Tibial nerve (tissue), 4 donors: ENCODE data around the gene DNASE1L3.

ENCODE experiments used
- EP300 ChIP-seq, 2 donors: sonication (generic); formaldehyde crosslinking; IDR thresholded peaks; one replicate each; pipeline ENCODE4 v1.6.1; 2017; ENCODE audit warnings: antibody characterized with exemption in 2 of 2, mild to moderate bottlenecking in 1 of 2
- POLR2A ChIP-seq, 2 donors: fragments of 450-650 bp; IDR thresholded peaks; one replicate each; pipeline ENCODE4 v1.6.1; 2017; ENCODE audit warnings: antibody characterized with exemption in 2 of 2, mild to moderate bottlenecking in 2 of 2, moderate library complexity in 2 of 2
- TF ChIP-seq, protein P1 (sequence below), 5 experiments: fragments of 200-600 bp in 3 of 5; fragments of 450-650 bp in 2 of 5; sonication (generic) in 3 of 5; IDR thresholded peaks; one replicate each; pipeline ENCODE4 v1.5.1; 2016 to 2019; ENCODE audit warnings: antibody characterized with exemption in 5 of 5, mild to moderate bottlenecking in 3 of 5, moderate library complexity in 2 of 5

DNA sequence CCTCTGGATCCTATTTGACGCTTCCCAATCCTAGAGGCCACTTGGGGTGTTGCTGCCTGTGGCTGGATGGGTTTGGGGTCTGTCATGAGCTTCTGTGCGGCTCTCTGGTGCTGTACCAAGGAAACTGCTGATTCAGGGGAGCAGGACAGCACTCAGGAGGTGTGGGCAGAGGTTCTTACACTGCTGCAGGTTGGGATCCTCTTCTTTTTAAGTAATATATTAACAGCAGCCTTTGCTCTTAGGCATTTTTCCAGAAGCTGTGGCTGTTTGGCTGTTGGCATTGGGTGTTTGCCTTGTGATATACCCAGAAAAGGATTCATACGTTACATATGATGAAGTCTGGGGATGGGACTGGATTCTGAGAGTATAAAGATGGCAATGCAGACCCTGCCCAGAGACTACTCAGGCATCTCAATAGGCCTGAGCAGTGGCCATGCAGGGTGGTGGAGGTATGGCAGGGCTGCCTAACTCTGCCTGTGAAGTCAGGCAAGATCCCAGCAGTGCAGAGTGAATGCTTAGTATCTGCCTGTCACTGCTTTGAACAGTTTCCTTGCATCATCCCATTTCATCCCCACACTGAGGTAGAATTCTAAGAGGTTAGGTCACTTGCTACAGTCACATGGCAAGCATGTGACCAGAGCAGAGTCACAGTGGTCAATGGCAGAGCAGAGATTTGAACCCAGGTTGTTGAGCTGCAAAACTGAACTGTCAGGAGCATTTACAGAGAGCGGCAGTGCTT is 30.7 kb upstream of the DNASE1L3 start:
- no peak for TF ChIP-seq EP300 (IDR thresholded peaks at IDR 0.05)
- TF ChIP-seq, protein P1, sequence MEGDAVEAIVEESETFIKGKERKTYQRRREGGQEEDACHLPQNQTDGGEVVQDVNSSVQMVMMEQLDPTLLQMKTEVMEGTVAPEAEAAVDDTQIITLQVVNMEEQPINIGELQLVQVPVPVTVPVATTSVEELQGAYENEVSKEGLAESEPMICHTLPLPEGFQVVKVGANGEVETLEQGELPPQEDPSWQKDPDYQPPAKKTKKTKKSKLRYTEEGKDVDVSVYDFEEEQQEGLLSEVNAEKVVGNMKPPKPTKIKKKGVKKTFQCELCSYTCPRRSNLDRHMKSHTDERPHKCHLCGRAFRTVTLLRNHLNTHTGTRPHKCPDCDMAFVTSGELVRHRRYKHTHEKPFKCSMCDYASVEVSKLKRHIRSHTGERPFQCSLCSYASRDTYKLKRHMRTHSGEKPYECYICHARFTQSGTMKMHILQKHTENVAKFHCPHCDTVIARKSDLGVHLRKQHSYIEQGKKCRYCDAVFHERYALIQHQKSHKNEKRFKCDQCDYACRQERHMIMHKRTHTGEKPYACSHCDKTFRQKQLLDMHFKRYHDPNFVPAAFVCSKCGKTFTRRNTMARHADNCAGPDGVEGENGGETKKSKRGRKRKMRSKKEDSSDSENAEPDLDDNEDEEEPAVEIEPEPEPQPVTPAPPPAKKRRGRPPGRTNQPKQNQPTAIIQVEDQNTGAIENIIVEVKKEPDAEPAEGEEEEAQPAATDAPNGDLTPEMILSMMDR (IDR thresholded peaks at IDR 0.05), result no peak
- TF ChIP-seq POLR2A (IDR thresholded peaks at IDR 0.05), result no peak
